GM23248 (cell line): ENCODE results near the gene FHIP2A. TPM values are rescaled to one million over a fixed set of nuclear protein-coding genes. Genes with fewer than 3 reads are reported as not detected.
"Not testable (repeated sequence)": the region's sequence is repeated elsewhere in the genome, so short reads cannot be mapped to it uniquely, and the experiment has no call there.

Experiments used
- DNase-seq: peaks from one replicate; pipeline ENCODE4 v3.0.0-alpha.2; 2015
- H2AFZ ChIP-seq: fragments of 200-600 bp; sonication (generic); 2 replicates; pipeline ENCODE4 v1.6.1; 2016; ENCODE audit warnings: antibody characterized with exemption
- H3F3A ChIP-seq: fragments of 200-600 bp; sonication (generic); 2 replicates; pipeline ENCODE4 v1.6.1; 2016; ENCODE audit warnings: mild to moderate bottlenecking, antibody characterized with exemption, mixed run types; ENCODE audit not compliant: insufficient read depth
- H3K27ac ChIP-seq: fragments of 200-600 bp; sonication (generic); 2 replicates; pipeline ENCODE4 v1.5.1; 2016; ENCODE audit warnings: mild to moderate bottlenecking
- H3K27me3 ChIP-seq: fragments of 200-600 bp; sonication (generic); replicated peaks from 2 replicates; pipeline ENCODE4 v1.6.1; 2016; ENCODE audit warnings: mild to moderate bottlenecking; ENCODE audit not compliant: insufficient read depth
- H3K36me3 ChIP-seq: fragments of 200-600 bp; sonication (generic); 2 replicates; pipeline ENCODE4 v1.6.1; 2016; ENCODE audit warnings: low read depth, mild to moderate bottlenecking
- H3K4me1 ChIP-seq: fragments of 200-600 bp; sonication (generic); 2 replicates; pipeline ENCODE4 v1.6.1; 2016; ENCODE audit warnings: mild to moderate bottlenecking; ENCODE audit not compliant: insufficient read depth
- H3K4me2 ChIP-seq: fragments of 200-600 bp; sonication (generic); one replicate; pipeline ENCODE4 v1.6.1; 2016; ENCODE audit warnings: mild to moderate bottlenecking; ENCODE audit not compliant: unreplicated experiment
- H3K4me3 ChIP-seq: fragments of 200-600 bp; sonication (generic); 2 replicates; pipeline ENCODE4 v1.5.1; 2016; ENCODE audit warnings: mild to moderate bottlenecking
- H3K79me2 ChIP-seq: fragments of 200-600 bp; sonication (generic); 2 replicates; pipeline ENCODE4 v1.6.1; 2016; ENCODE audit warnings: mild to moderate bottlenecking; ENCODE audit not compliant: insufficient read depth
- H3K9ac ChIP-seq: fragments of 200-600 bp; sonication (generic); 2 replicates; pipeline ENCODE4 v1.6.1; 2016; ENCODE audit warnings: mild to moderate bottlenecking
- H3K9me2 ChIP-seq: fragments of 200-600 bp; sonication (generic); 2 replicates; pipeline ENCODE4 v1.6.1; 2016; ENCODE audit warnings: mixed run types, mild to moderate bottlenecking, moderate library complexity; ENCODE audit not compliant: insufficient read depth
- H3K9me3 ChIP-seq: fragments of 200-600 bp; sonication (generic); one replicate; pipeline ENCODE4 v1.6.1; 2017; ENCODE audit warnings: low read depth
- H4K20me1 ChIP-seq: fragments of 200-600 bp; sonication (generic); 2 replicates; pipeline ENCODE4 v1.6.0; 2016; ENCODE audit not compliant: insufficient read depth
- EZH2 ChIP-seq: fragments of 200-600 bp; sonication (generic); IDR thresholded peaks from 2 replicates; pipeline ENCODE4 v1.6.1; 2018; ENCODE audit warnings: antibody characterized with exemption, mild to moderate bottlenecking; ENCODE audit not compliant: insufficient read depth, poor library complexity, severe bottlenecking
- EZH2phosphoT487 ChIP-seq: fragments of 200-600 bp; sonication (generic); IDR thresholded peaks from 2 replicates; pipeline ENCODE4 v1.6.1; 2018; ENCODE audit warnings: antibody characterized with exemption, moderate library complexity, mild to moderate bottlenecking, low read depth; ENCODE audit not compliant: insufficient read depth
- WGBS, 2 experiments: methylation state at CpG; one replicate each; pipeline ENCODE4 v1.1.6; 2015 to 2017; ENCODE audit warnings: low lambda C conversion rate in 2 of 2, low coverage in 1 of 2; ENCODE audit errors: missing lambda C conversion rate in 2 of 2; 5-methylcytosine and 5-hydroxymethylcytosine counted together
- in situ Hi-C: fragments of 300-500 bp; cut with MboI; formaldehyde crosslinking; loops from 2 replicates; pipeline ENCODE4 v1.15.0; 2020
- polyA plus RNA-seq: library from polyadenylated mRNA; unstranded; fragments of >200 nt; fragmentation: Nextera tagmentation; extraction: Ambion mirVana; gene quantifications from 2 replicates; pipeline ENCODE4 v1.2.1, GENCODE V29; 2016
- total RNA-seq: library from RNA; depleted of rRNA; stranded (reverse); fragments of >200 nt; shearing (Covaris generic); gene quantifications from 2 replicates; pipeline ENCODE4 v1.2.3, GENCODE V29; 2014

FHIP2A gene
- total and polyA plus RNA-seq, 2 experiments from 2014 or later: 22.3 to 24.6 TPM

- Histone ChIP-seq H3K36me3 (peaks cover 72% of the 10 kb centered on the region), H2AFZ (no peak overlapping the region), H3K4me3 (no peak overlapping the region), H3K9me2 (no peaks in the 10 kb centered on the region), H3K9me3 (no peaks in the 10 kb centered on the region), H3K4me2 (no peak overlapping the region), H3K79me2 (peaks cover 24% of the 10 kb centered on the region), H3K27ac (no peak overlapping the region), H3K27me3 (no peaks in the 10 kb centered on the region), H3K4me1 (peaks cover 29% of the 10 kb centered on the region), H3K9ac (no peak overlapping the region), H4K20me1 (no peaks in the 10 kb centered on the region), H3F3A (peaks cover 40% of the 10 kb centered on the region)
- TF ChIP-seq EZH2phosphoT487 (no peak), EZH2 (no peak)
- DNase-seq: no peak
- in situ Hi-C loops: no loop called here
Observed at GRCh38 chr10:114852197-114852596, 30.6 kb downstream of the FHIP2A start.

GRCh38 chr10:114854906-114855305 lies 33.3 kb downstream of the FHIP2A start:
- Histone ChIP-seq H3K79me2 (peaks cover 48% of the 10 kb centered on the region), H3K36me3 (peaks cover 71% of the 10 kb centered on the region), H3K9me2 (no peaks in the 10 kb centered on the region), H3K4me3 (no peak overlapping the region), H3K9ac (no peak overlapping the region), H3F3A (peaks cover 46% of the 10 kb centered on the region), H3K27ac (peak overlapping the region; percentile 88), H3K4me2 (no peak overlapping the region), H2AFZ (no peak overlapping the region), H3K27me3 (no peaks in the 10 kb centered on the region), H3K9me3 (no peaks in the 10 kb centered on the region), H3K4me1 (peaks cover 40% of the 10 kb centered on the region), H4K20me1 (no peaks in the 10 kb centered on the region)
- in situ Hi-C loops: no loop called here
- no peak for TF ChIP-seq EZH2phosphoT487
- TF ChIP-seq EZH2: no peak
- no peak for DNase-seq
- 93 to 97% methylated on average over 1 of the region's 1 CpG for WGBS, 2 experiments

- Histone ChIP-seq H3K9ac (peak overlapping the region; percentile 39), H3K9me3 (no peaks in the 10 kb centered on the region), H3K79me2 (peaks cover 49% of the 10 kb centered on the region), H3K4me2 (peak overlapping the region; percentile 69), H3K27ac (peak overlapping the region; percentile 88), H3F3A (peaks cover 46% of the 10 kb centered on the region), H2AFZ (peak overlapping the region; percentile 45; the same call in 1 of the 2 replicates), H3K9me2 (no peaks in the 10 kb centered on the region), H4K20me1 (no peaks in the 10 kb centered on the region), H3K27me3 (no peaks in the 10 kb centered on the region), H3K4me1 (peaks cover 40% of the 10 kb centered on the region), H3K4me3 (peak overlapping the region; percentile 37), H3K36me3 (peaks cover 71% of the 10 kb centered on the region)
- DNase-seq: peak; percentile 58
- in situ Hi-C loops: no loop called here
- TF ChIP-seq EZH2: no peak
- no peak for TF ChIP-seq EZH2phosphoT487
- WGBS, 2 experiments: 78 to 83% methylated on average over 7 of the region's 7 CpGs
Observed at GRCh38 chr10:114855776-114856543, 34.4 kb downstream of the FHIP2A start.

GRCh38 chr10:114856544-114857287 lies 35.1 kb downstream of the FHIP2A start:
- H3K36me3 ChIP-seq: peaks cover 79% of the 10 kb centered on the region

GRCh38 chr10:114857288-114857565 lies 35.6 kb downstream of the FHIP2A start:
- H3K36me3 ChIP-seq: peaks cover 81% of the 10 kb centered on the region
- peaks cover 46% of the 10 kb centered on the region for H3F3A ChIP-seq
- H3K4me3 ChIP-seq, H3K4me2 ChIP-seq, H3K27me3 ChIP-seq, in situ Hi-C loops, H3K9me2 ChIP-seq, H4K20me1 ChIP-seq, H3K9me3 ChIP-seq, DNase-seq: not testable (repeated sequence)
- peak overlapping the region; percentile 39; the same call in 1 of the 2 replicates for H3K9ac ChIP-seq
- peak overlapping the region; percentile 45; the same call in 1 of the 2 replicates for H2AFZ ChIP-seq
- H3K27ac ChIP-seq: peak overlapping the region; percentile 88
- H3K79me2 ChIP-seq: peaks cover 53% of the 10 kb centered on the region
- H3K4me1 ChIP-seq: peaks cover 40% of the 10 kb centered on the region
- 85 to 89% methylated on average over 8 of the region's 8 CpGs for WGBS, 2 experiments

More at GRCh38 chr10:114856544-114857287, 35.1 kb downstream of the FHIP2A start:
- H3K4me1 ChIP-seq: peaks cover 40% of the 10 kb centered on the region
- H4K20me1 ChIP-seq: no peaks in the 10 kb centered on the region
- peaks cover 46% of the 10 kb centered on the region for H3F3A ChIP-seq
- peak overlapping the region; percentile 69 for H3K4me2 ChIP-seq
- in situ Hi-C loops: no loop called here
- H3K9me3 ChIP-seq: no peaks in the 10 kb centered on the region
- peak overlapping the region; percentile 39 for H3K9ac ChIP-seq
- peak overlapping the region; percentile 37 for H3K4me3 ChIP-seq
- 50 to 52% methylated on average over 9 of the region's 9 CpGs for WGBS, 2 experiments
- TF ChIP-seq EZH2phosphoT487 (no peak), EZH2 (no peak)
- H3K9me2 ChIP-seq: no peaks in the 10 kb centered on the region
- peak; percentile 85 for DNase-seq
- no peaks in the 10 kb centered on the region for H3K27me3 ChIP-seq
- peaks cover 52% of the 10 kb centered on the region for H3K79me2 ChIP-seq
- H2AFZ ChIP-seq: peak overlapping the region; percentile 45
- H3K27ac ChIP-seq: peak overlapping the region; percentile 88
